Activated CD8-positive, alpha-beta T cell treated with anti-CD3 and anti-CD28 coated beads for 36 hours (primary cell): ENCODE data around the gene RPF1. TPM values are rescaled to one million over a fixed set of nuclear protein-coding genes. Genes with fewer than 3 reads are reported as not detected.
A peak's percentile ranks its signal among the peaks of the same experiment; 100 is the strongest.

ENCODE experiments used
- ATAC-seq: fragments of 200-7000 bp; cut with Tn5 transposase; one replicate; pipeline ENCODE4 v1.10.0; 2021; ENCODE audit warnings: mild to moderate bottlenecking, moderate library complexity
- CTCF ChIA-PET: fragments of 350-600 bp; sonication (Branson Sonifier 250); formaldehyde crosslinking; loops from one replicate; lab custom pipeline; 2021; ENCODE audit warnings: antibody characterized with exemption; lab: Charles Lee
- POLR2A ChIA-PET: fragments of 350-600 bp; sonication (Branson Sonifier 250); formaldehyde crosslinking; loops from one replicate; lab custom pipeline; 2021; ENCODE audit warnings: antibody characterized with exemption; lab: Charles Lee
- DNase-seq: peaks from one replicate; pipeline ENCODE4 v3.0.0-alpha.2; 2020
- H3K27ac Mint-ChIP-seq: one replicate; pipeline ENCODE4 v1.8.0; 2021; ENCODE audit warnings: mild to moderate bottlenecking, mixed read lengths
- H3K27me3 Mint-ChIP-seq: one replicate; pipeline ENCODE4 v1.8.0; 2021; ENCODE audit warnings: mixed read lengths
- H3K36me3 Mint-ChIP-seq: one replicate; pipeline ENCODE4 v1.8.0; 2021; ENCODE audit warnings: low read depth, mixed read lengths
- H3K4me1 Mint-ChIP-seq: one replicate; pipeline ENCODE4 v1.8.0; 2021; ENCODE audit warnings: low read depth, mixed read lengths
- H3K4me3 Mint-ChIP-seq: one replicate; pipeline ENCODE4 v1.8.0; 2021; ENCODE audit warnings: mild to moderate bottlenecking, moderate library complexity, mixed read lengths
- H3K9me3 Mint-ChIP-seq: one replicate; pipeline ENCODE4 v1.8.0; 2021; ENCODE audit warnings: mixed read lengths
- CTCF ChIP-seq: fragments of 200-600 bp; IDR thresholded peaks from one replicate; pipeline ENCODE4 v1.8.0; 2022; ENCODE audit warnings: antibody characterized with exemption, mild to moderate bottlenecking
- intact Hi-C: fragments of 100-400 bp; cut with micrococcal nuclease; formaldehyde crosslinking; loops from one replicate; pipeline ENCODE4 v1.10.0; 2022
- total RNA-seq, 2 experiments: library from RNA; stranded (reverse); gene quantifications; one replicate each; pipeline ENCODE4 v1.2.3, GENCODE V29; 2021

The RPF1 gene
- total RNA-seq, 2 experiments from 2014 or later = 61.9 to 64.1 TPM

- no peak for TF ChIP-seq CTCF
- H3K27ac Mint-ChIP-seq = no peak overlapping the region
- POLR2A ChIA-PET = no interaction called here
- CTCF ChIA-PET = no interaction called here
- DNase-seq (no peak), ATAC-seq (no peak)
- H3K4me3 Mint-ChIP-seq = no peak overlapping the region
- peaks cover 17% of the 10 kb centered on the region for H3K4me1 Mint-ChIP-seq
- no peaks in the 10 kb centered on the region for H3K27me3 Mint-ChIP-seq
- no peaks in the 10 kb centered on the region for H3K9me3 Mint-ChIP-seq
- intact Hi-C loops = no loop called here
- H3K36me3 Mint-ChIP-seq = peaks cover 3% of the 10 kb centered on the region
Observed at GRCh38 chr1:84540759-84541158, 61.7 kb downstream of the RPF1 start.

GRCh38 chr1:84541679-84542078, 62.6 kb downstream of the RPF1 start:
- intact Hi-C loops = no loop called here
- ChIA-PET CTCF (no interaction called here), POLR2A (no interaction called here)
- no peak overlapping the region for H3K4me3 Mint-ChIP-seq
- no peaks in the 10 kb centered on the region for H3K9me3 Mint-ChIP-seq
- no peaks in the 10 kb centered on the region for H3K27me3 Mint-ChIP-seq
- TF ChIP-seq CTCF = peak; percentile 18
- peaks cover 17% of the 10 kb centered on the region for H3K4me1 Mint-ChIP-seq
- ATAC-seq (no peak), DNase-seq (no peak)
- H3K36me3 Mint-ChIP-seq = peaks cover 3% of the 10 kb centered on the region
- H3K27ac Mint-ChIP-seq = no peak overlapping the region

Other genes starting within 250 kb of the RPF1 start
- gene SAMD13, start 177.6 kb upstream of the RPF1 start, total RNA-seq = 1 to 10 TPM in 1 of 2 experiments, under 1 TPM in 1; 0.67 to 1.2 TPM
- not detected for gene DNASE2B, start 80.8 kb upstream of the RPF1 start, total RNA-seq
- gene SPATA1, start 27.1 kb downstream of the RPF1 start, total RNA-seq = 1 to 10 TPM; 2.5 to 3.0 TPM
- gene GNG5, start 27.3 kb downstream of the RPF1 start, total RNA-seq = 100 to 1,000 TPM; 101 to 106 TPM
- gene CTBS, start 95.2 kb downstream of the RPF1 start, total RNA-seq = 10 to 100 TPM; 13.5 to 18.3 TPM
- gene SSX2IP, start 211.2 kb downstream of the RPF1 start, total RNA-seq = 10 to 100 TPM in 1 of 2 experiments, 1 to 10 TPM in 1; 10.0 to 12.7 TPM